Measurements from ENCODE around the gene SLC38A7.

GRCh38 chr16:58684001-58684353 is 593 bp downstream of the SLC38A7 start:
- TF ChIP-seq CTCF (conservative IDR thresholded peaks at IDR 0.05; ENCODE audit: low read depth, low read length) (no peak), EZH2phosphoT487 (IDR thresholded peaks at IDR 0.05; ENCODE audit: borderline replicate concordance, low read length) (no peak)
